ENCODE data around the gene DLX6. TPM values are rescaled to one million over a fixed set of nuclear protein-coding genes. Genes with fewer than 3 reads are reported as not detected.

Gene DLX6
- total RNA-seq, 3 donors from 2014 or later (not counting 1 experiment from before 2014, with no cell fraction given), result not detected

- TF ChIP-seq CTCF (IDR thresholded peaks at IDR 0.05), result no peak
Observed at GRCh38 chr7:97024209-97025129, 19.1 kb downstream of the DLX6 start, which contains the start of gene DLX5. Gene DLX5 (minus strand): TSS chr7:97024831. CDS start chr7:97024623, 208 bp downstream.

GRCh38 chr7:97025130-97025499, 19.8 kb downstream of the DLX6 start:
- WGBS (ENCODE audit: insufficient coverage), result 7% methylated on average over 8 of the region's 8 CpGs
- intact Hi-C loops (cut with micrococcal nuclease), result loop anchor here (5.0 kb wide), 1 partner anchor 428 kb away; no protein-coding TSS in a partner anchor
- Mint-ChIP-seq H3K36me3 (no peaks in the 10 kb centered on the region), H3K27ac (no peak overlapping the region), H3K27me3 (ENCODE audit: low read depth in 2 of 2) (peaks cover 68 to 78% of the 10 kb centered on the region in 2 donors), H3K9me3 (no peaks in the 10 kb centered on the region), H3K4me1 (peaks cover 39 to 46% of the 10 kb centered on the region in 2 donors), H3K4me3 (no peak overlapping the region)
- no peak for TF ChIP-seq CTCF (IDR thresholded peaks at IDR 0.05)
- DNase-seq (no peak), ATAC-seq (no peak)
- Histone ChIP-seq H3K27ac (ENCODE audit: low read length) (no peak overlapping the region), H3K36me3 (ENCODE audit: control insufficient read depth, insufficient read depth, low read length) (no peaks in the 10 kb centered on the region), H3K27me3 (ENCODE audit: control insufficient read depth, insufficient read depth, low read length) (peaks cover 44% of the 10 kb centered on the region), H3K4me3 (ENCODE audit: low read length) (no peak overlapping the region), H3K9me3 (ENCODE audit: control insufficient read depth, insufficient read depth, low read length) (no peaks in the 10 kb centered on the region), H3K4me1 (ENCODE audit: control insufficient read depth, insufficient read depth, low read length) (peaks cover 34% of the 10 kb centered on the region)

More at GRCh38 chr7:97024209-97025129, 19.1 kb downstream of the DLX6 start, which contains the start of gene DLX5:
- H3K27me3 Mint-ChIP-seq (ENCODE audit: low read depth in 2 of 2), result peaks cover 73 to 82% of the 10 kb centered on the region in 2 donors
- no peaks in the 10 kb centered on the region for H3K36me3 Mint-ChIP-seq
- H3K4me3 ChIP-seq (ENCODE audit: low read length), result no peak within 1 kb of the TSS
- no peak within 1 kb of the TSS for H3K27ac ChIP-seq (ENCODE audit: low read length)
- H3K27ac Mint-ChIP-seq, result no peak within 1 kb of the TSS
- peaks cover 39 to 46% of the 10 kb centered on the region in 2 donors for H3K4me1 Mint-ChIP-seq
- no peak within 1 kb of the TSS for H3K4me3 Mint-ChIP-seq
- H3K4me1 ChIP-seq (ENCODE audit: control insufficient read depth, insufficient read depth, low read length), result peaks cover 34% of the 10 kb centered on the region
- H3K27me3 ChIP-seq (ENCODE audit: control insufficient read depth, insufficient read depth, low read length), result peaks cover 44% of the 10 kb centered on the region
- no peaks in the 10 kb centered on the region for H3K9me3 Mint-ChIP-seq
- no peak for DNase-seq
- intact Hi-C loops (cut with micrococcal nuclease), result loop anchor here (5.0 kb wide), 1 partner anchor 427 kb away; no protein-coding TSS in a partner anchor
- no peak for ATAC-seq
- H3K36me3 ChIP-seq (ENCODE audit: control insufficient read depth, insufficient read depth, low read length), result no peaks in the 10 kb centered on the region
- no peaks in the 10 kb centered on the region for H3K9me3 ChIP-seq (ENCODE audit: control insufficient read depth, insufficient read depth, low read length)
- WGBS (ENCODE audit: insufficient coverage), result 5% methylated on average over 60 of the region's 60 CpGs

GRCh38 chr7:97025983-97026714, 20.8 kb downstream of the DLX6 start:
- Mint-ChIP-seq H3K36me3 (no peaks in the 10 kb centered on the region), H3K9me3 (no peaks in the 10 kb centered on the region), H3K27ac (no peak overlapping the region), H3K27me3 (ENCODE audit: low read depth in 2 of 2) (peaks cover 63 to 78% of the 10 kb centered on the region in 2 donors), H3K4me3 (peak overlapping the region; percentile 89), H3K4me1 (peaks cover 39 to 46% of the 10 kb centered on the region in 2 donors)
- peaks cover 36% of the 10 kb centered on the region for H3K27me3 ChIP-seq (ENCODE audit: control insufficient read depth, insufficient read depth, low read length)
- intact Hi-C loops (cut with micrococcal nuclease), result loop anchor here (5.0 kb wide), 1 partner anchor 429 kb away; no protein-coding TSS in a partner anchor
- TF ChIP-seq CTCF (IDR thresholded peaks at IDR 0.05), result no peak
- 4% methylated on average over 29 of the region's 29 CpGs for WGBS (ENCODE audit: insufficient coverage)
- peaks cover 34% of the 10 kb centered on the region for H3K4me1 ChIP-seq (ENCODE audit: control insufficient read depth, insufficient read depth, low read length)
- no peaks in the 10 kb centered on the region for H3K36me3 ChIP-seq (ENCODE audit: control insufficient read depth, insufficient read depth, low read length)
- peak in 1 of 3 donors; percentile 38 for ATAC-seq
- DNase-seq, result peak in 1 of 2 donors; percentile 46
- no peaks in the 10 kb centered on the region for H3K9me3 ChIP-seq (ENCODE audit: control insufficient read depth, insufficient read depth, low read length)
- H3K4me3 ChIP-seq (ENCODE audit: low read length), result no peak overlapping the region
- H3K27ac ChIP-seq (ENCODE audit: low read length), result no peak overlapping the region

Measured in natural killer cell (primary cell).